ENCODE data around the gene SSH2. TPM values are rescaled to one million over a fixed set of nuclear protein-coding genes. Genes with fewer than 3 reads are reported as not detected.

The SSH2 gene
- total RNA-seq, 4 donors from 2014 or later = 30.2 to 38.6 (median 35.5) TPM

DNA sequence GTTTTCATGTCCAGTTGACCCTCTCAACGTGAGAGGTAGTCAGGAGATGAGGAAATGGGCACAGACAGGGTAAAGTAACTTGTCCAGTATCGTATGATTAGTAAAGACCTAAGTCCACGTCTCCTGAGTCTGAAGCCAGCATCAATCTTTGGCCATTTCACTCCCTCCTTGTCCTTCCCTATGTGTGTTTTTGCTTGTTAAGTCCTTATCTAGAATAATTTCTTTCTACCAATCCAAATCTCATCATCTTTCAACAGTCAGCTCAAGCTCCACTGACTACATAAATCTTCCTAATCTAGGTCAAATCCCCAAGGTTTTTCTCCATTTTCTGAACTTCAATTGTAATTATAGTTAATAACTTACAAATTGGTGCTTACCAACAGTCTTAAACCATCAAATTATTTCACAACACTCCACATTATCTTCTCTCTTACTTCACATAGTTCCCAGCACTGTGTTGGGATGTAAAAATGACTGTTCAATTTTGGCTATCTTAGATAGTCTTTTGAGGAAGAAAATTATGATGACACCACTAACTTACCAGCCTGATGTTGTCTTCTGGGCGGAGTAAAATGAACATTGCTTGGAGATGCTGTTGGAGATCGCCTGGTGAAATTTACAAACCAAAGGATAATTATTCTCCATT is 235.0 kb downstream of the SSH2 start:
- Histone ChIP-seq H3K4me1 (peaks cover 26 to 31% of the 10 kb centered on the region in 2 donors), H3K9me3 (no peaks in the 10 kb centered on the region), H3K27ac (peak overlapping the region in 1 of 3 donors; percentile 7), H3K27me3 (no peaks in the 10 kb centered on the region), H3K36me3 (no peaks in the 10 kb centered on the region), H3K4me3 (replicated peaks in 1 of 3) (no peak overlapping the region)
- TF ChIP-seq POLR2A (IDR thresholded peaks at IDR 0.05) = no peak
- intact Hi-C loops (cut with DNase I) = loop anchor here (10.0 kb wide), 1 partner anchor 60 kb away; no protein-coding TSS in a partner anchor
- DNase-seq = no peak
- 89 to 90% methylated on average over 5 of the region's 5 CpGs for WGBS, 2 donors

DNA sequence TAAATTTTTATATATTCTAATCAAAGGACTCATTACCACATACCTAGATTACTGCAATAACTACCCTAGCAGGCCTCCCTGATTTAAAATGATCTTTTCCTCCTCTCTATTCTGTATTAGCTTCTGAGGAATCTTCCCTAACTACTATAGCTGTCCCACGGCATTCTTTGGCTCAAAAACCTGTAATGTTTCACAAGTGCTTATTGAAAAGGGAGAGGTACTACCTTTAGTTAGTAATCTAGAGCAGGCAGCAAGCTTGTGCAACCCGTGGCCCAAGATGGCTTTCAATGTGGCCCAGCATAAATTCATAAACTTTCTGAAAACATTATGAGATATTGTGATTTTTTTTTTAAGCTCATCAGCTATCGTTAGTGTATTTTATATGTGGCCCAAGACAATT is 236.3 kb downstream of the SSH2 start:
- no peak overlapping the region for H3K27ac ChIP-seq
- TF ChIP-seq, protein P1, sequence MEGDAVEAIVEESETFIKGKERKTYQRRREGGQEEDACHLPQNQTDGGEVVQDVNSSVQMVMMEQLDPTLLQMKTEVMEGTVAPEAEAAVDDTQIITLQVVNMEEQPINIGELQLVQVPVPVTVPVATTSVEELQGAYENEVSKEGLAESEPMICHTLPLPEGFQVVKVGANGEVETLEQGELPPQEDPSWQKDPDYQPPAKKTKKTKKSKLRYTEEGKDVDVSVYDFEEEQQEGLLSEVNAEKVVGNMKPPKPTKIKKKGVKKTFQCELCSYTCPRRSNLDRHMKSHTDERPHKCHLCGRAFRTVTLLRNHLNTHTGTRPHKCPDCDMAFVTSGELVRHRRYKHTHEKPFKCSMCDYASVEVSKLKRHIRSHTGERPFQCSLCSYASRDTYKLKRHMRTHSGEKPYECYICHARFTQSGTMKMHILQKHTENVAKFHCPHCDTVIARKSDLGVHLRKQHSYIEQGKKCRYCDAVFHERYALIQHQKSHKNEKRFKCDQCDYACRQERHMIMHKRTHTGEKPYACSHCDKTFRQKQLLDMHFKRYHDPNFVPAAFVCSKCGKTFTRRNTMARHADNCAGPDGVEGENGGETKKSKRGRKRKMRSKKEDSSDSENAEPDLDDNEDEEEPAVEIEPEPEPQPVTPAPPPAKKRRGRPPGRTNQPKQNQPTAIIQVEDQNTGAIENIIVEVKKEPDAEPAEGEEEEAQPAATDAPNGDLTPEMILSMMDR (IDR thresholded peaks at IDR 0.05) = no peak
- TF ChIP-seq POLR2A (IDR thresholded peaks at IDR 0.05) = no peak
- WGBS, 2 donors = 84 to 88% methylated on average over 3 of the region's 3 CpGs
- H3K4me1 ChIP-seq = peaks cover 15 to 21% of the 10 kb centered on the region in 2 donors
- H3K4me3 ChIP-seq (replicated peaks in 1 of 3) = no peak overlapping the region
- H3K36me3 ChIP-seq = no peaks in the 10 kb centered on the region
- H3K9me3 ChIP-seq = no peaks in the 10 kb centered on the region
- no peaks in the 10 kb centered on the region for H3K27me3 ChIP-seq
- intact Hi-C loops (cut with DNase I) = loop anchor here (10.0 kb wide), 1 partner anchor 59 kb away; no protein-coding TSS in a partner anchor
- DNase-seq = no peak

DNA sequence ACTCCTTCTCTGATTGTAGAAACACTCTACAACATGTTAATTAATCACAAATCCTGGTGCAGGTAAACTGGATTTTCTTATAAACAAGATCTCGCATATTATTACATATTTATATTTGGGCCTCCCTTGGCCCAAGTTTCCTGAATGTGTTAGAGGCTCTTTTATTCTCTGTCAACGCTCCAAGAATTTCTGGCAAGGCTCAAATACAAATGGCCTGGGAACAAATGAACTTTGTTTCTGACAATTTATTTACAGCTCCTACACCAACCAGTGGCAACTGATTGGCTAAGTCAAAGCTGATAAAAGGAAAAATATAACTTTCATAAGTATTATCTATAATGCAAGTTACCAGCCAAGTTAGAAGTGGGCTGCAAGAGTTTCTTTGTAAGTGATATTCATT is 242.4 kb downstream of the SSH2 start:
- Histone ChIP-seq H3K27ac (peak overlapping the region in 1 of 3 donors; percentile 18), H3K27me3 (no peaks in the 10 kb centered on the region), H3K4me1 (peaks cover 0 to 2% of the 10 kb centered on the region in 2 donors), H3K9me3 (no peaks in the 10 kb centered on the region), H3K4me3 (replicated peaks in 1 of 3) (no peak overlapping the region), H3K36me3 (no peaks in the 10 kb centered on the region)
- 75 to 76% methylated on average over 2 of the region's 2 CpGs for WGBS, 2 donors
- intact Hi-C loops (cut with DNase I) = no loop called here
- TF ChIP-seq POLR2A (IDR thresholded peaks at IDR 0.05) = no peak
- TF ChIP-seq, protein P1 (IDR thresholded peaks at IDR 0.05) = no peak
- no peak for DNase-seq

DNA sequence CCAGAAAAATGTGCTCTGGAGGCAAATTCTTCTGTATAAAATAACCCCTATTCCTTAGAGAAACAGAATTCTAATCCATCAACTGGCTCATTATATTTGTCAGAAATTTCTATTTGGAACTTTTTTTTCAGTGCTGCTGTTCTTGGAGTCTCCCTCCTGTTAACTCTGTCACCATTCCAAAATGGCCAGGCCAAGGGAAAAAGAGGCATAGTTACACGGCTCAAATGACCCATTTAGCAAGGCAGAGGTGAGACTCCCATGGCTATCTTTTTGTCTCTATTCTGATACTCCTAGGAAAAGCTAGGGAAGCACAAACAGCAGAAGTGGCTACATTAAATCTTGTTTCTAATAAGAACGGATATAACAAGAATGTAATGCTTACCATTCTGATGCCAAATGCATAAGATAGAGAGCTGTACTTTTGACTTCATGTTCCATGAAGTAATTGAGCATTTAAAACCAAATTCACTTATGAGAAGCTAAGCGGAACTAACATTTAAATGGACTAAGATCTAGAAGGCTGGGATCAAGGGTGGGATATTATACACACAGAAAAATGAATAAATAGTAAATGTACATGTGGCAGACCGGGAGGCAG is 242.9 kb downstream of the SSH2 start:
- intact Hi-C loops (cut with DNase I) = no loop called here
- DNase-seq = no peak
- Histone ChIP-seq H3K27me3 (no peaks in the 10 kb centered on the region), H3K4me1 (peaks cover 3 to 7% of the 10 kb centered on the region in 2 donors), H3K36me3 (no peaks in the 10 kb centered on the region), H3K4me3 (replicated peaks in 1 of 3) (no peak overlapping the region), H3K27ac (peak overlapping the region in 1 of 3 donors; percentile 18), H3K9me3 (no peaks in the 10 kb centered on the region)
- WGBS, 2 donors = 83 to 85% methylated on average over 4 of the region's 4 CpGs
- no peak for TF ChIP-seq POLR2A (IDR thresholded peaks at IDR 0.05)
- TF ChIP-seq, protein P1 (IDR thresholded peaks at IDR 0.05) = no peak

DNA sequence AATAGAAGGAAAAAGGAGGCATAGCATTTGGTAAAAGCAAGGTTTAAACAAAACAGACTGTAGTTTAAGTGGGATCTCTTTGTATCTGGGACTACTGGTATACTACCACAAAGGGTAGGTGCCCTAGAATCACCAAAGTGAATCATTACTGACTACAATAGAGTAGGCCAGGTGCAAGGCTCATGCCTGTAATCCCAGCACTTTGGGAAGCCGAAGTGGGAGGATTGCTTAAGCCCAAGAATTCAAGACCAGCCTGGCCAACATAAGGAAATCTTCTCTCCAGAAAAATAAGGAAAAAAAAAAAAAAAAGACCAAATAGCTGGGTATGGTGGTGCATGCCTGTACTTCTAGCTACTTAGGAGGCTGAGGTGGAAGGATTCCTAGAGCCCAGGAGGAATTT is 246.5 kb downstream of the SSH2 start:
- TF ChIP-seq POLR2A (IDR thresholded peaks at IDR 0.05) = no peak
- TF ChIP-seq, protein P1 (IDR thresholded peaks at IDR 0.05) = no peak
- Histone ChIP-seq H3K36me3 (no peaks in the 10 kb centered on the region), H3K27ac (peak overlapping the region in 2 of 3 donors; percentile 14 to 38), H3K9me3 (no peaks in the 10 kb centered on the region), H3K27me3 (no peaks in the 10 kb centered on the region), H3K4me3 (replicated peaks in 1 of 3) (no peak overlapping the region), H3K4me1 (peaks cover 3 to 9% of the 10 kb centered on the region in 2 donors)
- 77 to 88% methylated on average over 1 of the region's 1 CpG for WGBS, 2 donors
- intact Hi-C loops (cut with DNase I) = no loop called here
- no peak for DNase-seq

Data from thyroid gland (tissue), 4 donors.